GM12864 (cell line): ENCODE data around the gene NADK2.

Source experiments
- DNase-seq: peaks from one replicate; pipeline ENCODE4 v3.0.0-alpha.2; 2011; ENCODE audit warnings: low read depth
- H3K4me3 ChIP-seq: 2 replicates; pipeline ENCODE4 v1.5.1; 2011; ENCODE audit warnings: mild to moderate bottlenecking, low read depth, low read length, control low read depth
- CTCF ChIP-seq: IDR thresholded peaks from 2 replicates; pipeline ENCODE4 v1.5.1; 2011; ENCODE audit warnings: low read depth, mild to moderate bottlenecking, moderate library complexity, low read length, control low read depth, inconsistent platforms; ENCODE audit errors: missing control alignments

The NADK2 gene

GRCh38 chr5:36267905-36268304, 26.2 kb upstream of the NADK2 start:
- DNase-seq = no peak
- H3K4me3 ChIP-seq = no peak overlapping the region
- TF ChIP-seq CTCF = no peak

GRCh38 chr5:36264202-36264760, 22.6 kb upstream of the NADK2 start:
- no peak for DNase-seq
- H3K4me3 ChIP-seq = no peak overlapping the region
- TF ChIP-seq CTCF = no peak

GRCh38 chr5:36261186-36261585, 19.5 kb upstream of the NADK2 start:
- no peak overlapping the region for H3K4me3 ChIP-seq
- DNase-seq = no peak
- no peak for TF ChIP-seq CTCF

GRCh38 chr5:36253575-36253974, 11.8 kb upstream of the NADK2 start:
- no peak for TF ChIP-seq CTCF
- no peak overlapping the region for H3K4me3 ChIP-seq
- no peak for DNase-seq

- TF ChIP-seq CTCF = no peak
- H3K4me3 ChIP-seq = no peak overlapping the region
- DNase-seq = no peak
Observed at GRCh38 chr5:36252722-36253365, 11.1 kb upstream of the NADK2 start.

- no peak for TF ChIP-seq CTCF
- DNase-seq = no peak
- H3K4me3 ChIP-seq = no peak overlapping the region
Observed at GRCh38 chr5:36251218-36251617, 9.5 kb upstream of the NADK2 start.

- no peak overlapping the region for H3K4me3 ChIP-seq
- no peak for TF ChIP-seq CTCF
Observed at GRCh38 chr5:36250427-36250826, 8.7 kb upstream of the NADK2 start.

More at GRCh38 chr5:36250427-36250826, 8.7 kb upstream of the NADK2 start:
- DNase-seq = no peak
